ENCODE measurements around the gene VRK2. TPM values are rescaled to one million over a fixed set of nuclear protein-coding genes. Genes with fewer than 3 reads are reported as not detected.

The VRK2 gene
- total RNA-seq, 1 experiment from 2014 or later, result 58.7 TPM

- Histone ChIP-seq H4K20me1 (ENCODE audit: insufficient read depth, low read depth, low read length) (no peaks in the 10 kb centered on the region), H3K9ac (ENCODE audit: low read length) (no peak overlapping the region), H3K27me3 (ENCODE audit: low read length) (no peaks in the 10 kb centered on the region), H3K36me3 (ENCODE audit: insufficient read depth, low read length) (peaks cover 32% of the 10 kb centered on the region), H3K79me2 (ENCODE audit: low read length) (peaks cover 61% of the 10 kb centered on the region), H3K4me3 (ENCODE audit: low read length) (no peak overlapping the region), H3K9me2 (replicated peaks; ENCODE audit: insufficient read depth, low read length) (no peaks in the 10 kb centered on the region), H3K4me2 (ENCODE audit: low read depth, low read length, poor library complexity, severe bottlenecking) (no peak overlapping the region), H3K27ac (ENCODE audit: low read length) (no peak overlapping the region), H3K9me3 (ENCODE audit: low read length) (no peaks in the 10 kb centered on the region), H3K4me1 (ENCODE audit: low read length) (no peaks in the 10 kb centered on the region), H2AFZ (ENCODE audit: low read length) (no peak overlapping the region)
- no peak for DNase-seq
Observed at GRCh38 chr2:58206785-58207184, 160.2 kb downstream of the VRK2 start.

- no peaks in the 10 kb centered on the region for H3K4me1 ChIP-seq (ENCODE audit: low read length)
- H3K9me2 ChIP-seq (replicated peaks; ENCODE audit: insufficient read depth, low read length), result no peaks in the 10 kb centered on the region
- no peaks in the 10 kb centered on the region for H3K27me3 ChIP-seq (ENCODE audit: low read length)
Observed at GRCh38 chr2:58207189-58207588, 160.6 kb downstream of the VRK2 start.

More at GRCh38 chr2:58207189-58207588, 160.6 kb downstream of the VRK2 start:
- Histone ChIP-seq H3K9me3 (ENCODE audit: low read length) (no peaks in the 10 kb centered on the region), H3K4me3 (ENCODE audit: low read length) (no peak overlapping the region), H4K20me1 (ENCODE audit: insufficient read depth, low read depth, low read length) (no peaks in the 10 kb centered on the region), H3K79me2 (ENCODE audit: low read length) (peaks cover 60% of the 10 kb centered on the region), H3K4me2 (ENCODE audit: low read depth, low read length, poor library complexity, severe bottlenecking) (no peak overlapping the region), H2AFZ (ENCODE audit: low read length) (no peak overlapping the region), H3K9ac (ENCODE audit: low read length) (no peak overlapping the region), H3K27ac (ENCODE audit: low read length) (no peak overlapping the region), H3K36me3 (ENCODE audit: insufficient read depth, low read length) (peaks cover 30% of the 10 kb centered on the region)
- DNase-seq, result no peak

Other genes with a start within 250 kb of the VRK2 start
- gene FANCL, start 194.5 kb downstream of the VRK2 start, total RNA-seq (2014; rRNA removed; shearing (Covaris generic); ENCODE audit: low replicate concordance), result 55.3 and 95.8 TPM in 2 replicates